Keratinocyte (primary cell): Measurements from ENCODE around the gene OSBPL5. TPM values are rescaled to one million over a fixed set of nuclear protein-coding genes. Genes with fewer than 3 reads are reported as not detected.

Source experiments
- DNase-seq: peaks from one replicate; pipeline ENCODE4 v3.0.0-alpha.2; 2011; ENCODE audit warnings: low read depth, missing footprints, low spot score
- FAIRE-seq: peaks from 2 replicates; lab custom pipeline; 2011; peaks lifted over from hg19 to GRCh38; lab: Jason Lieb, UNC
- H2AFZ ChIP-seq: 2 replicates; pipeline ENCODE4 v1.6.0; 2012; ENCODE audit warnings: low read length, control low read depth, inconsistent platforms; ENCODE audit not compliant: control insufficient read depth
- H3K27ac ChIP-seq: 2 replicates; pipeline ENCODE4 v1.5.1; 2011; ENCODE audit warnings: low read length; ENCODE audit not compliant: control insufficient read depth, insufficient read depth
- H3K27me3 ChIP-seq: 3 replicates; pipeline ENCODE4 v1.6.0; 2011; ENCODE audit warnings: low read length; ENCODE audit not compliant: control insufficient read depth, insufficient read depth; ENCODE audit errors: extremely low read depth
- H3K36me3 ChIP-seq, 2 experiments: 2 replicates in 1 of 2; 3 replicates in 1 of 2; pipeline ENCODE4 v1.5.1; 2011; ENCODE audit warnings: low read length in 2 of 2, mild to moderate bottlenecking in 1 of 2; ENCODE audit not compliant: control insufficient read depth in 2 of 2, insufficient read depth in 2 of 2; ENCODE audit errors: extremely low read depth in 1 of 2
- H3K4me1 ChIP-seq: 3 replicates; pipeline ENCODE4 v1.5.1; 2011; ENCODE audit warnings: low read length; ENCODE audit not compliant: control insufficient read depth, insufficient read depth; ENCODE audit errors: extremely low read depth
- H3K4me2 ChIP-seq: 3 replicates; pipeline ENCODE4 v1.6.0; 2011; ENCODE audit warnings: low read depth, low read length; ENCODE audit not compliant: control insufficient read depth, insufficient read depth; ENCODE audit errors: extremely low read depth
- H3K4me3 ChIP-seq, 3 experiments: fragments of 200-600 bp in 1 of 3; sonication (generic) in 1 of 3; 2 replicates in 2 of 3; 3 replicates in 1 of 3; pipeline ENCODE4 v1.5.1; 2011 to 2016; ENCODE audit warnings: low read length in 3 of 3, mild to moderate bottlenecking in 3 of 3, control low read depth in 2 of 3, inconsistent platforms in 1 of 3, low read depth in 1 of 3, mixed read lengths in 1 of 3, mixed run types in 1 of 3, moderate library complexity in 1 of 3; ENCODE audit not compliant: control insufficient read depth in 2 of 3, insufficient read depth in 2 of 3; ENCODE audit errors: extremely low read depth in 1 of 3
- H3K79me2 ChIP-seq: 2 replicates; pipeline ENCODE4 v1.6.0; 2012; ENCODE audit warnings: low read length; ENCODE audit not compliant: control insufficient read depth, insufficient read depth
- H3K9ac ChIP-seq: 3 replicates; pipeline ENCODE4 v1.6.0; 2011; ENCODE audit warnings: low read length; ENCODE audit not compliant: control insufficient read depth, insufficient read depth; ENCODE audit errors: extremely low read depth
- H3K9me1 ChIP-seq: 3 replicates; pipeline ENCODE4 v1.6.0; 2011; ENCODE audit warnings: low read length; ENCODE audit not compliant: control insufficient read depth, insufficient read depth; ENCODE audit errors: extremely low read depth
- H3K9me3 ChIP-seq: 2 replicates; pipeline ENCODE4 v1.5.1; 2012; ENCODE audit warnings: low read depth, low read length; ENCODE audit not compliant: control insufficient read depth
- H4K20me1 ChIP-seq: 3 replicates; pipeline ENCODE4 v1.6.0; 2011; ENCODE audit warnings: low read length; ENCODE audit not compliant: control insufficient read depth, insufficient read depth; ENCODE audit errors: extremely low read depth
- EZH2 ChIP-seq: IDR thresholded peaks from one replicate; pipeline ENCODE4 v1.6.1; 2012; ENCODE audit warnings: inconsistent platforms, mild to moderate bottlenecking, low read length, moderate library complexity
- dilution Hi-C: fragments of 300-500 bp; cut with MboI; formaldehyde crosslinking; loops from one replicate; pipeline ENCODE4 v1.7.0; 2020; ENCODE audit warnings: low sequenced_read_pairs; ENCODE audit not compliant: extremely low pct_ligation_motif_present
- polyA plus RNA-seq, 5 experiments: library from polyadenylated mRNA; depleted of rRNA in 3 of 5; stranded (reverse) in 3 of 5; stranded (forward) in 1 of 5; unstranded in 1 of 5; fragments of >200 nt; gene quantifications; 1 replicate in 1 of 5; 2 replicates in 3 of 5; 3 replicates in 1 of 5; pipeline versions ENCODE4 v1.2.1 to v1.2.3, GENCODE V29; 2011 to 2012; ENCODE audit warnings: missing spikeins in 2 of 5, low read depth in 1 of 5, low replicate concordance in 1 of 5
- TF ChIP-seq, protein P1 (sequence below), 3 experiments: IDR thresholded peaks in 1 of 3; conservative IDR thresholded peaks in 1 of 3; optimal IDR thresholded peaks in 1 of 3; 2 replicates in 2 of 3; 3 replicates in 1 of 3; pipeline versions ENCODE3 to v1.5.1; 2011; ENCODE audit warnings: low read length in 3 of 3, mild to moderate bottlenecking in 3 of 3, moderate library complexity in 2 of 3, control low read depth in 1 of 3, inconsistent platforms in 1 of 3; ENCODE audit not compliant: insufficient read depth in 2 of 3; ENCODE audit errors: extremely low read depth in 1 of 3

OSBPL5 gene
- polyA plus RNA-seq, 1 donor (not counting 4 experiments of a cell fraction or from before 2014, with no cell fraction given): 3.0 TPM

DNA sequence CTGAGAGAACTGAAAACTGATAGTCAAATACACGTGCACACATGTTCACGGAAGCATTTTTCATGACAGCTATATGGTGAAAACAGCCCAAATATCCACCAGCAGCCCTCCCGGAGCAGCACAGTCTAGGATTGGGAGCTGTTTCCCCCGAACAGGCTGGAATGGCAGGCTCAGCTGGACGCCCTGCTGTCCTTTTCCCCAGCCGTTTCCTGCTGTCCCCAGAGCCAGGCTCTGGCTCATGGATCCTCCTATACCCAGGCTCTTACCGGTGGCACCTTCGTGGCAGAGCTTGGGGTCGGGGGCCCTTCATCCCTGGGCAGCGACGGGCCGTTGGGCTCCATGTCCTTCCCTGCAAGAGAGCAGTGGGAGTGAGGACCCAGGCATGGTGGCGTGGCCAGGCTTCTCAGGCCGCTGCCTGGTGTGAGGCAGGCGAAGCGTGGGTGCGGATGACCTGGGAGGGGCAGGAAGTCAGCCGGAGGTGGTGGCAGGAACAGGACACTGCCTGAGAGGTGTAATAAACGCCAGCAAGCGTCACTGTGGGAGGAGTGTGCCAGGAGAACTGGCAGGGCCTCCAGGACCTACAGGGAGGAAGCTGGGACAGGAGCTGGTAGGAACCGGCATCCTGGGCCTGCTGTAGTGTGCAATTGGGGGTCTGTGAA is 38.8 kb downstream of the OSBPL5 start:
- TF ChIP-seq, protein P1, sequence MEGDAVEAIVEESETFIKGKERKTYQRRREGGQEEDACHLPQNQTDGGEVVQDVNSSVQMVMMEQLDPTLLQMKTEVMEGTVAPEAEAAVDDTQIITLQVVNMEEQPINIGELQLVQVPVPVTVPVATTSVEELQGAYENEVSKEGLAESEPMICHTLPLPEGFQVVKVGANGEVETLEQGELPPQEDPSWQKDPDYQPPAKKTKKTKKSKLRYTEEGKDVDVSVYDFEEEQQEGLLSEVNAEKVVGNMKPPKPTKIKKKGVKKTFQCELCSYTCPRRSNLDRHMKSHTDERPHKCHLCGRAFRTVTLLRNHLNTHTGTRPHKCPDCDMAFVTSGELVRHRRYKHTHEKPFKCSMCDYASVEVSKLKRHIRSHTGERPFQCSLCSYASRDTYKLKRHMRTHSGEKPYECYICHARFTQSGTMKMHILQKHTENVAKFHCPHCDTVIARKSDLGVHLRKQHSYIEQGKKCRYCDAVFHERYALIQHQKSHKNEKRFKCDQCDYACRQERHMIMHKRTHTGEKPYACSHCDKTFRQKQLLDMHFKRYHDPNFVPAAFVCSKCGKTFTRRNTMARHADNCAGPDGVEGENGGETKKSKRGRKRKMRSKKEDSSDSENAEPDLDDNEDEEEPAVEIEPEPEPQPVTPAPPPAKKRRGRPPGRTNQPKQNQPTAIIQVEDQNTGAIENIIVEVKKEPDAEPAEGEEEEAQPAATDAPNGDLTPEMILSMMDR (optimal IDR thresholded peaks at IDR 0.05 in 1 of 3, IDR thresholded peaks at IDR 0.05 in 1 of 3, conservative IDR thresholded peaks at IDR 0.05 in 1 of 3; ENCODE audit: extremely low read depth in 1 of 3, insufficient read depth in 2 of 3, low read length in 3 of 3): no peak
- TF ChIP-seq EZH2: no peak
- H3K27me3 ChIP-seq: no peaks in the 10 kb centered on the region
- peaks cover 38% of the 10 kb centered on the region for H3K4me1 ChIP-seq
- no peak overlapping the region for H2AFZ ChIP-seq
- H3K36me3 ChIP-seq: peaks cover 0 to 2% of the 10 kb centered on the region in 2 experiments
- no peaks in the 10 kb centered on the region for H3K9me3 ChIP-seq
- no peaks in the 10 kb centered on the region for H3K9me1 ChIP-seq
- DNase-seq: no peak
- H3K4me2 ChIP-seq: no peak overlapping the region
- no peak overlapping the region for H3K4me3 ChIP-seq
- no peak for FAIRE-seq
- no peak overlapping the region for H3K27ac ChIP-seq
- peaks cover 10% of the 10 kb centered on the region for H4K20me1 ChIP-seq
- H3K9ac ChIP-seq: no peak overlapping the region
- no peaks in the 10 kb centered on the region for H3K79me2 ChIP-seq
- dilution Hi-C loops: no loop called here

DNA sequence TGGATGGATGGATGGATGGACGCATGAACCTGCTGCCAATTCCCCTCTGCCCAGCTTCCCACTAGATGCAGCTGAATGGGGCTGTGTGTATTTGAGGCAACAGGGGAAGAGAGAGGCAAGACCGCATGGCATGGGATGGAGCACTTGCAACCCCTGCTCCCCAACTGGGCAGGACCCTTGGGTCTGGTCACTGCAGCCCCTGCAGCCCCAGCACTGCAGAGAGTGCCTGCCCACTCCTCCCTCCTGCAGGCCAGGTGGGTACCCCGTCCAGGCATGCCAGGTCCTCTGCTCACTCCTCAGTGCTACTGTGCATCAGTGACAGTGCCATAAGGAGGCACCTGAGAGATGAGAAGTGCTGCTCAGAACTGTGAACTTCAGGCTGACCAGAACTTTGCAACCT is 40.3 kb downstream of the OSBPL5 start:
- Histone ChIP-seq H3K4me3 (no peak overlapping the region), H3K4me2 (no peak overlapping the region), H3K9me1 (no peaks in the 10 kb centered on the region), H3K79me2 (no peaks in the 10 kb centered on the region), H3K27ac (no peak overlapping the region), H3K9ac (no peak overlapping the region), H3K4me1 (peaks cover 26% of the 10 kb centered on the region), H2AFZ (no peak overlapping the region), H3K36me3 (peaks cover 0 to 4% of the 10 kb centered on the region in 2 experiments), H3K27me3 (no peaks in the 10 kb centered on the region), H4K20me1 (peaks cover 10% of the 10 kb centered on the region), H3K9me3 (no peaks in the 10 kb centered on the region)
- FAIRE-seq (no peak), DNase-seq (no peak)
- dilution Hi-C loops: no loop called here
- no peak for TF ChIP-seq EZH2
- TF ChIP-seq, protein P1 (optimal IDR thresholded peaks at IDR 0.05 in 1 of 3, IDR thresholded peaks at IDR 0.05 in 1 of 3, conservative IDR thresholded peaks at IDR 0.05 in 1 of 3; ENCODE audit: extremely low read depth in 1 of 3, insufficient read depth in 2 of 3, low read length in 3 of 3): no peak
